GM23338 (cell line): ENCODE measurements around the gene DUSP5.

Experiments
- CREB1 ChIP-seq: fragments of 250-450 bp; sonication (Bioruptor Pico); IDR thresholded peaks from 2 replicates; pipeline ENCODE4 v1.5.0; 2020; ENCODE audit warnings: low read depth, mild to moderate bottlenecking, moderate library complexity
- EZH2 ChIP-seq: fragments of 200-600 bp; sonication (generic); IDR thresholded peaks from one replicate; pipeline ENCODE4 v1.8.0; 2017; ENCODE audit warnings: antibody characterized with exemption, mild to moderate bottlenecking, low read depth; ENCODE audit not compliant: unreplicated experiment
- EZH2phosphoT487 ChIP-seq: fragments of 200-600 bp; sonication (generic); IDR thresholded peaks from one replicate; pipeline ENCODE4 v1.8.1; 2018; ENCODE audit warnings: antibody characterized with exemption; ENCODE audit not compliant: unreplicated experiment
- JUNB ChIP-seq: IDR thresholded peaks from one replicate; pipeline ENCODE4 v1.6.1; 2016; ENCODE audit warnings: antibody characterized with exemption; ENCODE audit not compliant: unreplicated experiment
- NANOG ChIP-seq: IDR thresholded peaks from 2 replicates; pipeline ENCODE4 v1.6.1; 2016; ENCODE audit warnings: antibody characterized with exemption, borderline replicate concordance
- POLR2AphosphoS5 ChIP-seq: IDR thresholded peaks from 2 replicates; pipeline ENCODE4 v1.6.1; 2016; ENCODE audit warnings: antibody characterized with exemption, low read depth
- STAT1 ChIP-seq: IDR thresholded peaks from one replicate; pipeline ENCODE4 v1.6.1; 2016; ENCODE audit warnings: antibody characterized with exemption; ENCODE audit not compliant: unreplicated experiment
- ZNF114 ChIP-seq: fragments of 250-450 bp; sonication (Bioruptor Pico); IDR thresholded peaks from 2 replicates; pipeline ENCODE4 v1.5.0; 2020; ENCODE audit warnings: mild to moderate bottlenecking, moderate library complexity
- ZNF331 ChIP-seq: fragments of 250-450 bp; sonication (Bioruptor Pico); IDR thresholded peaks from 2 replicates; pipeline ENCODE4 v1.5.0; 2020; ENCODE audit warnings: low read depth, mild to moderate bottlenecking, moderate library complexity
- TF ChIP-seq, protein P1 (sequence below), 2 experiments: fragments of 200-600 bp in 1 of 2; sonication (generic) in 1 of 2; conservative IDR thresholded peaks; 2 replicates each; pipeline versions ENCODE4 v1.5.1 to v1.6.1; 2016 to 2017; ENCODE audit warnings: antibody characterized with exemption in 2 of 2, low read depth in 2 of 2, mild to moderate bottlenecking in 2 of 2, moderate library complexity in 1 of 2
- TF ChIP-seq, protein P2 (sequence below): IDR thresholded peaks from one replicate; pipeline ENCODE4 v1.6.1; 2018; ENCODE audit warnings: antibody characterized with exemption; ENCODE audit not compliant: unreplicated experiment
- TF ChIP-seq, protein P3 (sequence below): IDR thresholded peaks from 2 replicates; pipeline ENCODE4 v1.6.1; 2016; ENCODE audit warnings: antibody characterized with exemption
- TF ChIP-seq, protein P4 (sequence below): fragments of 250-450 bp; sonication (Bioruptor Pico); IDR thresholded peaks from 2 replicates; pipeline ENCODE4 v1.5.0; 2020; ENCODE audit warnings: mild to moderate bottlenecking, moderate library complexity

DNA sequence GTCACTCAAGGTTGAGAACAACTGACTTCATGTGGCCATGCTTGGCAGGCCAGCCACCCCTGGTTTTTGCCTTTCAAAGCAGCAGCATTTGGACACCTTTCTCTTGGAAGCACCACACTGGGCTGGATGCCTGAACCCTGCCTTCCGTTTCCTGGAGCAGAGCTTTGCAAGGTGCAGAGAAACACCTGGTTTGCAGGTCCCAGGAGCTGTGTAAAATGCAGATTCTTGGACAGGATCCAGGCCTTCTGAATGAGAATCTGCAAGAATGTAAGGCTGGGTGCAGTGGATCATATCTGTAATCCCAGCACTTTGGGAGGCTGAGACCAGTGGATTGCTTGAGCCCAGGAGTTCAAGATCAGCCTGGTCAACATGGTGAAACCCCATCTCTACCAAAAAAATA is 18.0 kb upstream of the DUSP5 start:
- TF ChIP-seq EZH2 (no peak), POLR2AphosphoS5 (no peak), NANOG (no peak), JUNB (no peak), ZNF114 (CRISPR knock-in tag) (no peak), EZH2phosphoT487 (no peak), STAT1 (no peak), CREB1 (CRISPR knock-in tag) (no peak), ZNF331 (CRISPR knock-in tag) (no peak)
- TF ChIP-seq, protein P1, sequence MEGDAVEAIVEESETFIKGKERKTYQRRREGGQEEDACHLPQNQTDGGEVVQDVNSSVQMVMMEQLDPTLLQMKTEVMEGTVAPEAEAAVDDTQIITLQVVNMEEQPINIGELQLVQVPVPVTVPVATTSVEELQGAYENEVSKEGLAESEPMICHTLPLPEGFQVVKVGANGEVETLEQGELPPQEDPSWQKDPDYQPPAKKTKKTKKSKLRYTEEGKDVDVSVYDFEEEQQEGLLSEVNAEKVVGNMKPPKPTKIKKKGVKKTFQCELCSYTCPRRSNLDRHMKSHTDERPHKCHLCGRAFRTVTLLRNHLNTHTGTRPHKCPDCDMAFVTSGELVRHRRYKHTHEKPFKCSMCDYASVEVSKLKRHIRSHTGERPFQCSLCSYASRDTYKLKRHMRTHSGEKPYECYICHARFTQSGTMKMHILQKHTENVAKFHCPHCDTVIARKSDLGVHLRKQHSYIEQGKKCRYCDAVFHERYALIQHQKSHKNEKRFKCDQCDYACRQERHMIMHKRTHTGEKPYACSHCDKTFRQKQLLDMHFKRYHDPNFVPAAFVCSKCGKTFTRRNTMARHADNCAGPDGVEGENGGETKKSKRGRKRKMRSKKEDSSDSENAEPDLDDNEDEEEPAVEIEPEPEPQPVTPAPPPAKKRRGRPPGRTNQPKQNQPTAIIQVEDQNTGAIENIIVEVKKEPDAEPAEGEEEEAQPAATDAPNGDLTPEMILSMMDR (conservative IDR thresholded peaks at IDR 0.05; ENCODE audit: low read depth in 2 of 2): no peak
- TF ChIP-seq, protein P2, sequence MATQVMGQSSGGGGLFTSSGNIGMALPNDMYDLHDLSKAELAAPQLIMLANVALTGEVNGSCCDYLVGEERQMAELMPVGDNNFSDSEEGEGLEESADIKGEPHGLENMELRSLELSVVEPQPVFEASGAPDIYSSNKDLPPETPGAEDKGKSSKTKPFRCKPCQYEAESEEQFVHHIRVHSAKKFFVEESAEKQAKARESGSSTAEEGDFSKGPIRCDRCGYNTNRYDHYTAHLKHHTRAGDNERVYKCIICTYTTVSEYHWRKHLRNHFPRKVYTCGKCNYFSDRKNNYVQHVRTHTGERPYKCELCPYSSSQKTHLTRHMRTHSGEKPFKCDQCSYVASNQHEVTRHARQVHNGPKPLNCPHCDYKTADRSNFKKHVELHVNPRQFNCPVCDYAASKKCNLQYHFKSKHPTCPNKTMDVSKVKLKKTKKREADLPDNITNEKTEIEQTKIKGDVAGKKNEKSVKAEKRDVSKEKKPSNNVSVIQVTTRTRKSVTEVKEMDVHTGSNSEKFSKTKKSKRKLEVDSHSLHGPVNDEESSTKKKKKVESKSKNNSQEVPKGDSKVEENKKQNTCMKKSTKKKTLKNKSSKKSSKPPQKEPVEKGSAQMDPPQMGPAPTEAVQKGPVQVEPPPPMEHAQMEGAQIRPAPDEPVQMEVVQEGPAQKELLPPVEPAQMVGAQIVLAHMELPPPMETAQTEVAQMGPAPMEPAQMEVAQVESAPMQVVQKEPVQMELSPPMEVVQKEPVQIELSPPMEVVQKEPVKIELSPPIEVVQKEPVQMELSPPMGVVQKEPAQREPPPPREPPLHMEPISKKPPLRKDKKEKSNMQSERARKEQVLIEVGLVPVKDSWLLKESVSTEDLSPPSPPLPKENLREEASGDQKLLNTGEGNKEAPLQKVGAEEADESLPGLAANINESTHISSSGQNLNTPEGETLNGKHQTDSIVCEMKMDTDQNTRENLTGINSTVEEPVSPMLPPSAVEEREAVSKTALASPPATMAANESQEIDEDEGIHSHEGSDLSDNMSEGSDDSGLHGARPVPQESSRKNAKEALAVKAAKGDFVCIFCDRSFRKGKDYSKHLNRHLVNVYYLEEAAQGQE: no peak
- TF ChIP-seq, protein P3, sequence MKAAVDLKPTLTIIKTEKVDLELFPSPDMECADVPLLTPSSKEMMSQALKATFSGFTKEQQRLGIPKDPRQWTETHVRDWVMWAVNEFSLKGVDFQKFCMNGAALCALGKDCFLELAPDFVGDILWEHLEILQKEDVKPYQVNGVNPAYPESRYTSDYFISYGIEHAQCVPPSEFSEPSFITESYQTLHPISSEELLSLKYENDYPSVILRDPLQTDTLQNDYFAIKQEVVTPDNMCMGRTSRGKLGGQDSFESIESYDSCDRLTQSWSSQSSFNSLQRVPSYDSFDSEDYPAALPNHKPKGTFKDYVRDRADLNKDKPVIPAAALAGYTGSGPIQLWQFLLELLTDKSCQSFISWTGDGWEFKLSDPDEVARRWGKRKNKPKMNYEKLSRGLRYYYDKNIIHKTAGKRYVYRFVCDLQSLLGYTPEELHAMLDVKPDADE: no peak
- TF ChIP-seq, protein P4, sequence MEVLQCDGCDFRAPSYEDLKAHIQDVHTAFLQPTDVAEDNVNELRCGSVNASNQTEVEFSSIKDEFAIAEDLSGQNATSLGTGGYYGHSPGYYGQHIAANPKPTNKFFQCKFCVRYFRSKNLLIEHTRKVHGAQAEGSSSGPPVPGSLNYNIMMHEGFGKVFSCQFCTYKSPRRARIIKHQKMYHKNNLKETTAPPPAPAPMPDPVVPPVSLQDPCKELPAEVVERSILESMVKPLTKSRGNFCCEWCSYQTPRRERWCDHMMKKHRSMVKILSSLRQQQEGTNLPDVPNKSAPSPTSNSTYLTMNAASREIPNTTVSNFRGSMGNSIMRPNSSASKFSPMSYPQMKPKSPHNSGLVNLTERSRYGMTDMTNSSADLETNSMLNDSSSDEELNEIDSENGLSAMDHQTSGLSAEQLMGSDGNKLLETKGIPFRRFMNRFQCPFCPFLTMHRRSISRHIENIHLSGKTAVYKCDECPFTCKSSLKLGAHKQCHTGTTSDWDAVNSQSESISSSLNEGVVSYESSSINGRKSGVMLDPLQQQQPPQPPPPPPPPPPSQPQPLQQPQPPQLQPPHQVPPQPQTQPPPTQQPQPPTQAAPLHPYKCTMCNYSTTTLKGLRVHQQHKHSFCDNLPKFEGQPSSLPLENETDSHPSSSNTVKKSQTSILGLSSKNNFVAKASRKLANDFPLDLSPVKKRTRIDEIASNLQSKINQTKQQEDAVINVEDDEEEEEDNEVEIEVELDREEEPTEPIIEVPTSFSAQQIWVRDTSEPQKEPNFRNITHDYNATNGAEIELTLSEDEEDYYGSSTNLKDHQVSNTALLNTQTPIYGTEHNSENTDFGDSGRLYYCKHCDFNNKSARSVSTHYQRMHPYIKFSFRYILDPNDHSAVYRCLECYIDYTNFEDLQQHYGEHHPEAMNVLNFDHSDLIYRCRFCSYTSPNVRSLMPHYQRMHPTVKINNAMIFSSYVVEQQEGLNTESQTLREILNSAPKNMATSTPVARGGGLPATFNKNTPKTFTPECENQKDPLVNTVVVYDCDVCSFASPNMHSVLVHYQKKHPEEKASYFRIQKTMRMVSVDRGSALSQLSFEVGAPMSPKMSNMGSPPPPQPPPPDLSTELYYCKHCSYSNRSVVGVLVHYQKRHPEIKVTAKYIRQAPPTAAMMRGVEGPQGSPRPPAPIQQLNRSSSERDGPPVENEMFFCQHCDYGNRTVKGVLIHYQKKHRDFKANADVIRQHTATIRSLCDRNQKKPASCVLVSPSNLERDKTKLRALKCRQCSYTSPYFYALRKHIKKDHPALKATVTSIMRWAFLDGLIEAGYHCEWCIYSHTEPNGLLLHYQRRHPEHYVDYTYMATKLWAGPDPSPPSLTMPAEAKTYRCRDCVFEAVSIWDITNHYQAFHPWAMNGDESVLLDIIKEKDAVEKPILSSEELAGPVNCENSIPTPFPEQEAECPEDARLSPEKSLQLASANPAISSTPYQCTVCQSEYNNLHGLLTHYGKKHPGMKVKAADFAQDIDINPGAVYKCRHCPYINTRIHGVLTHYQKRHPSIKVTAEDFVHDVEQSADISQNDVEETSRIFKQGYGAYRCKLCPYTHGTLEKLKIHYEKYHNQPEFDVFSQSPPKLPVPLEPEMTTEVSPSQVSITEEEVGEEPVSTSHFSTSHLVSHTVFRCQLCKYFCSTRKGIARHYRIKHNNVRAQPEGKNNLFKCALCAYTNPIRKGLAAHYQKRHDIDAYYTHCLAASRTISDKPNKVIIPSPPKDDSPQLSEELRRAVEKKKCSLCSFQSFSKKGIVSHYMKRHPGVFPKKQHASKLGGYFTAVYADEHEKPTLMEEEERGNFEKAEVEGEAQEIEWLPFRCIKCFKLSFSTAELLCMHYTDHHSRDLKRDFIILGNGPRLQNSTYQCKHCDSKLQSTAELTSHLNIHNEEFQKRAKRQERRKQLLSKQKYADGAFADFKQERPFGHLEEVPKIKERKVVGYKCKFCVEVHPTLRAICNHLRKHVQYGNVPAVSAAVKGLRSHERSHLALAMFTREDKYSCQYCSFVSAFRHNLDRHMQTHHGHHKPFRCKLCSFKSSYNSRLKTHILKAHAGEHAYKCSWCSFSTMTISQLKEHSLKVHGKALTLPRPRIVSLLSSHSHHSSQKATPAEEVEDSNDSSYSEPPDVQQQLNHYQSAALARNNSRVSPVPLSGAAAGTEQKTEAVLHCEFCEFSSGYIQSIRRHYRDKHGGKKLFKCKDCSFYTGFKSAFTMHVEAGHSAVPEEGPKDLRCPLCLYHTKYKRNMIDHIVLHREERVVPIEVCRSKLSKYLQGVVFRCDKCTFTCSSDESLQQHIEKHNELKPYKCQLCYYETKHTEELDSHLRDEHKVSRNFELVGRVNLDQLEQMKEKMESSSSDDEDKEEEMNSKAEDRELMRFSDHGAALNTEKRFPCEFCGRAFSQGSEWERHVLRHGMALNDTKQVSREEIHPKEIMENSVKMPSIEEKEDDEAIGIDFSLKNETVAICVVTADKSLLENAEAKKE (CRISPR knock-in tag): no peak
